ENCODE measurements around the gene FHIT. TPM values are rescaled to one million over a fixed set of nuclear protein-coding genes. Genes with fewer than 3 reads are reported as not detected.
"Not testable (repeated sequence)": the region's sequence is repeated elsewhere in the genome, so short reads cannot be mapped to it uniquely, and the experiment has no call there.

The FHIT gene
- total RNA-seq, 1 donor from 2014 or later: 16.1 TPM

DNA sequence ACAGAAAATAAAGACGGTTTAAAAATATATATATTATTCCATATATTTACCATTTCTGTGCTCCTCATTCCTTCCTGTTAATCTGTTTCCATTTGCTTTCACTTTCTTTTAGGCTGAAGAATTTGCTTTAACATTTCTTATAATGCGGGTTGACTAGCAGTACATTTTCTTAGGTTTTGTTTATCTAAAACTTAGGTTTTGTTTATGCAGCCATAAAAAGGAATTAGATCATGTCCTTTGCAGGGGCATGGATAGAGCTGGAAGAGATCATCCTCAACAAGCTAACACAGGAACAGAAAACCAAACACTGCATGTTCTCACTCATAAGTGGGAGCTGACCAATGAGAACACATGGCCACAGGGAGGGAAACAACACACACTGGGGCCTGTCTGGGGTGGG, 578.1 kb downstream of the FHIT start:
- no peaks in the 10 kb centered on the region for H3K36me3 Mint-ChIP-seq (ENCODE audit: insufficient read depth)
- no peak for DNase-seq (ENCODE audit: low spot score, unreplicated experiment)
- H3K9me3 Mint-ChIP-seq (ENCODE audit: low read depth): peaks cover 3% of the 10 kb centered on the region
- no peak overlapping the region for H3K4me3 Mint-ChIP-seq (ENCODE audit: low read depth)
- no peaks in the 10 kb centered on the region for H3K27me3 Mint-ChIP-seq
- no peak overlapping the region for H3K27ac Mint-ChIP-seq
- TF ChIP-seq, protein P1, sequence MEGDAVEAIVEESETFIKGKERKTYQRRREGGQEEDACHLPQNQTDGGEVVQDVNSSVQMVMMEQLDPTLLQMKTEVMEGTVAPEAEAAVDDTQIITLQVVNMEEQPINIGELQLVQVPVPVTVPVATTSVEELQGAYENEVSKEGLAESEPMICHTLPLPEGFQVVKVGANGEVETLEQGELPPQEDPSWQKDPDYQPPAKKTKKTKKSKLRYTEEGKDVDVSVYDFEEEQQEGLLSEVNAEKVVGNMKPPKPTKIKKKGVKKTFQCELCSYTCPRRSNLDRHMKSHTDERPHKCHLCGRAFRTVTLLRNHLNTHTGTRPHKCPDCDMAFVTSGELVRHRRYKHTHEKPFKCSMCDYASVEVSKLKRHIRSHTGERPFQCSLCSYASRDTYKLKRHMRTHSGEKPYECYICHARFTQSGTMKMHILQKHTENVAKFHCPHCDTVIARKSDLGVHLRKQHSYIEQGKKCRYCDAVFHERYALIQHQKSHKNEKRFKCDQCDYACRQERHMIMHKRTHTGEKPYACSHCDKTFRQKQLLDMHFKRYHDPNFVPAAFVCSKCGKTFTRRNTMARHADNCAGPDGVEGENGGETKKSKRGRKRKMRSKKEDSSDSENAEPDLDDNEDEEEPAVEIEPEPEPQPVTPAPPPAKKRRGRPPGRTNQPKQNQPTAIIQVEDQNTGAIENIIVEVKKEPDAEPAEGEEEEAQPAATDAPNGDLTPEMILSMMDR (IDR thresholded peaks at IDR 0.05; ENCODE audit: unreplicated experiment): no peak
- peaks cover 14% of the 10 kb centered on the region for H3K4me1 Mint-ChIP-seq (ENCODE audit: low read depth)

DNA sequence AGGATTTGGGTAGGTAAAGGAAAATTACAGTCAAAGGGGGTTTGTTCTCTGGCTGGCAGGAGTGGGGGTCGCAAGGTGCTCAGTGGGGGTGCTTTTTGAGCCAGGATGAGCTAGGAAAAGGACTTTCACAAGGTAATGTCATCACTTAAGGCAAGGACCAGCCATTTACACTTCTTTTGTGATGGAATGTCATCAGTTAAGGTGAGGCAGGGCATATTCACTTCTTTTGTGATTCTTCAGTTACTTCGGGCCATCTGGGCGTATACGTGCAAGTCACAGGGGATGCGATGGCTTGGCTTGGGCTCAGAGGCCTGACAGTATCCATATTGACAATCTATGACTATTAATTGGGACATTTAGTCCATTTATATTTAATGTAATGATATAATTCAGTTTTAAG, 578.9 kb downstream of the FHIT start:
- not testable (repeated sequence) for DNase-seq (ENCODE audit: low spot score, unreplicated experiment); H3K27ac Mint-ChIP-seq; H3K9me3 Mint-ChIP-seq (ENCODE audit: low read depth); H3K4me3 Mint-ChIP-seq (ENCODE audit: low read depth); H3K36me3 Mint-ChIP-seq (ENCODE audit: insufficient read depth); H3K27me3 Mint-ChIP-seq
- H3K4me1 Mint-ChIP-seq (ENCODE audit: low read depth): peaks cover 14% of the 10 kb centered on the region

DNA sequence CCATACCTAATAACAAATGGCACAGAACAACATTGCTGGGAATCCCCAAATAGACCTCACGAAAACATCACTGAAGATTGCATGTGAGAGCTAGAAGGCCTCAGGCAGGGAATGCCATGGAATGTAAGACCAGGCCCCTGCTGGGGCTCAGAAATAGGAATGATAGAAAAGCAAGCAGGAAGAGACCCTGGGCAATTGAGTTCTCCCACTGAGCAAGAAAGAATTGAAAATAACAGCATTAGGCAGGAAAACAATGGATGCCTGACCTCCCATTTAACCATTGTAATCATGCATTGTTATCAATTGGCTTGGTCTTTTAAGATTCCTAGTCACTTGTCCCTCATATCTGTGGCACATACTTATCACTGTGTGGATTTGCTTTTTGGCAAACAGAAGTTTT, 581.6 kb downstream of the FHIT start:
- H3K36me3 Mint-ChIP-seq (ENCODE audit: insufficient read depth): peaks cover 2% of the 10 kb centered on the region
- no peaks in the 10 kb centered on the region for H3K27me3 Mint-ChIP-seq
- no peak overlapping the region for H3K4me3 Mint-ChIP-seq (ENCODE audit: low read depth)
- H3K9me3 Mint-ChIP-seq (ENCODE audit: low read depth): peaks cover 16% of the 10 kb centered on the region
- DNase-seq (ENCODE audit: low spot score, unreplicated experiment): no peak
- no peak overlapping the region for H3K27ac Mint-ChIP-seq
- H3K4me1 Mint-ChIP-seq (ENCODE audit: low read depth): peaks cover under 1% of the 10 kb centered on the region
- TF ChIP-seq, protein P1 (IDR thresholded peaks at IDR 0.05; ENCODE audit: unreplicated experiment): no peak

DNA sequence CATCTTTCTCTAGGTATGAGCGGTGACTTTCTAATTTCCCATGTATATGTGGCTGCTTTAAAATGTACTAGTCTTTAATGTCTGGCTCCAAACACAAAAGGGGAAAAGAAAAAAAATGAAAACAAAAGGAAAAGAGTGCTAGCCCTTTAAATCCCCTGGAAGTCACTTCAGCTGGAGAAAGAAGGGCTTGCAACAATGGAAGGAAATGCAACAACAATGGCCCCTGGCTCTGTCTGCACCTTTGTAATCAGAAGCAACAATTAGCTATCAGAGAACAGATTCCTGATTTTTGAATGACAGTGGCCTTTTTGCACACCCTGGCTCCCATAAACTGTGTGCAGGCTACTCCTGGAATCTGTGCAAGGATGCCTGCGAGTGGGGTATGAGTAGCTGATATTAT, 591.2 kb downstream of the FHIT start:
- Mint-ChIP-seq H3K4me3 (ENCODE audit: low read depth) (no peak overlapping the region), H3K27me3 (no peaks in the 10 kb centered on the region), H3K27ac (no peak overlapping the region), H3K36me3 (ENCODE audit: insufficient read depth) (peaks cover 1% of the 10 kb centered on the region), H3K4me1 (ENCODE audit: low read depth) (no peaks in the 10 kb centered on the region), H3K9me3 (ENCODE audit: low read depth) (peaks cover 35% of the 10 kb centered on the region)
- TF ChIP-seq, protein P1 (IDR thresholded peaks at IDR 0.05; ENCODE audit: unreplicated experiment): no peak
- DNase-seq (ENCODE audit: low spot score, unreplicated experiment): no peak

DNA sequence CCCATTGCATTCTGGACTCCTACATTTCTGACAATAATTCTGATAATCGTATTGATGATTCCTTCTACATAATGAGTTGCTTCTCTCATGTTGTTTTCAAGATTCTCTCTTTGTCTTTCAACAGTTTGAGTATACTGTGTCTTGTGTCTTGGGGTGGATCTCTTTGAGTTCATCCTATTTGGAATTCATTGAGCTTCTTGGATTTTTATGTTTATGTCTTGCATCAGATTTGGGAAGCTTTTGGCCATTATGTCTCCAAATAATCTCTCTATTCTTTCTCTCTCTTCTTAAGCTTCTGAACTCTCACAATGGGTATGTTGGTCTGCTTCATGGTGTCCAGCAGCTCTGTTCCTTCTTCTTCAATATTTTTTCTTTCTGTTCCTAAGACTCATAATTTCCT, 592.2 kb downstream of the FHIT start:
- H3K36me3 Mint-ChIP-seq (ENCODE audit: insufficient read depth): peaks cover 1% of the 10 kb centered on the region

DNA sequence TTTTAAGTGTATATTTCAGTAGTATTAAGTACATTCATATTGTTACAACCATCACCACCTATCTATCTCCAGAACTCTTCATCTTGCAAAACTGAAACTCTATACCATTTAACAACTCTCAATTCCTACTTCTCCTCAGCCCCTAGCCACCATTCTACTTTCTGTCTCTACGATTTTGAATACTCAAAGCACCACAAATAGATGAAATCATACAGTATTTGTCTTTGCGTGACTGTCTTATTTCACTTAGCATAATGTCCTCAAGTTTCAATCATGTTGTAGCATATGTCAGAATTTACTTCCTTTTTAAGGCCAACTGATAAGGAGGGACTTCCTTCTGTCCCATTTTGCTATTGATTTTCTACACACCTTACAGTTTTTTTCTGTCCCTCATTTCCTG, 593.3 kb downstream of the FHIT start:
- H3K4me1 Mint-ChIP-seq (ENCODE audit: low read depth): no peaks in the 10 kb centered on the region
- no peaks in the 10 kb centered on the region for H3K27me3 Mint-ChIP-seq
- TF ChIP-seq, protein P1 (IDR thresholded peaks at IDR 0.05; ENCODE audit: unreplicated experiment): no peak
- H3K36me3 Mint-ChIP-seq (ENCODE audit: insufficient read depth): peaks cover 1% of the 10 kb centered on the region
- no peak overlapping the region for H3K27ac Mint-ChIP-seq
- no peak for DNase-seq (ENCODE audit: low spot score, unreplicated experiment)
- no peak overlapping the region for H3K4me3 Mint-ChIP-seq (ENCODE audit: low read depth)
- peaks cover 31% of the 10 kb centered on the region for H3K9me3 Mint-ChIP-seq (ENCODE audit: low read depth)

More for the DNA sequence above, 592.2 kb downstream of the FHIT start:
- H3K27me3 Mint-ChIP-seq: no peaks in the 10 kb centered on the region
- TF ChIP-seq, protein P1 (IDR thresholded peaks at IDR 0.05; ENCODE audit: unreplicated experiment): no peak
- peaks cover 31% of the 10 kb centered on the region for H3K9me3 Mint-ChIP-seq (ENCODE audit: low read depth)
- DNase-seq (ENCODE audit: low spot score, unreplicated experiment): no peak
- no peak overlapping the region for H3K27ac Mint-ChIP-seq
- no peaks in the 10 kb centered on the region for H3K4me1 Mint-ChIP-seq (ENCODE audit: low read depth)
- H3K4me3 Mint-ChIP-seq (ENCODE audit: low read depth): no peak overlapping the region
